Measurements from ENCODE around the gene WBP2. TPM values are rescaled to one million over a fixed set of nuclear protein-coding genes. Genes with fewer than 3 reads are reported as not detected.

Gene WBP2
- polyA plus RNA-seq, 10 donors, result 46.3 to 57.8 (median 51.4) TPM

GRCh38 chr17:75847614-75848522, 7.3 kb downstream of the WBP2 start:
- DNase-seq, result no peak

DNA sequence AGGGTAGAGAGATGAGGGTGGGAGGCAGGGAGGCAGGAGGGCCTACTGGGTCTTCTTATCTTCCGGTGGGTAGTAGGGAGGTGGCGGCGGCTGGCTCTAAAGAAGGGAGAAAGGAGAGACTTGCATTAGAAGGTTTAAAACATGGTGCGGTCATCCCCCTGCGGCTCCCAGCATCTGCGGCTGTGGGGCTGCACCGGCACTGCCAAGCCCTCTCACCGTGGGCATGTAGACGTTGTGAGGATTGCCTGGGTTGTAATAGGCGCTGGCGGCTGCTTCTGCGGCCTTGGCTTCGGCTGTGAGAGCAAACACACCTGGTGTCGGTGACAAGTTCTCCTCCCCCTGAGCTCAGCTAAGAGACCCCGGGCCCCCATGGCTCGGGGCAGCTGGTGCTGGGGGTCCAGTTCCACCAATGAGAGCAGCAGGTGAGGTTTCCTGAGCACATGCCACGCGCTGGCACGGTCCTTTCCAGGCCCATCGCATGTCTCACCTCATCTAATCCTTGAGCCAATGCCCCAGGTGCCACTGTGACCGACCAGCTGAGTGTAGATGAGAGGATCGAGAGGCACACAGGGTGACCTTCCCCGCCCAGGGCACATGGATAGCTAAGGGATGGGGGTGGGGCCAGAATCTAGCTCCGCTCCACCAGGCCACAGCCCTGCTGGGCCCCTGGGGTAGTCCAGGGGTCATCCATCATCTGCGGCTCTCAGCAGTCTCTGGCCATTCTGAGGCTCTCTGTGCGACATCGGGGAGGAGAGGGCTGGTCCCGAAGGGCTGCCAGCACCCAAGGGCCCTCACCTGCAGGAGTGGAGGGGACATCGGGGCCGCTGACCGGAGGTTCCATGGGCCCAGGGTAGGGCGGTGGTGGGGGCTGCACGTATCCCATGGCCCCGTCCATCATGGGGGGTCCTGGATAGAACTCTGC, 8.2 kb downstream of the WBP2 start:
- DNase-seq, result no peak

DNA sequence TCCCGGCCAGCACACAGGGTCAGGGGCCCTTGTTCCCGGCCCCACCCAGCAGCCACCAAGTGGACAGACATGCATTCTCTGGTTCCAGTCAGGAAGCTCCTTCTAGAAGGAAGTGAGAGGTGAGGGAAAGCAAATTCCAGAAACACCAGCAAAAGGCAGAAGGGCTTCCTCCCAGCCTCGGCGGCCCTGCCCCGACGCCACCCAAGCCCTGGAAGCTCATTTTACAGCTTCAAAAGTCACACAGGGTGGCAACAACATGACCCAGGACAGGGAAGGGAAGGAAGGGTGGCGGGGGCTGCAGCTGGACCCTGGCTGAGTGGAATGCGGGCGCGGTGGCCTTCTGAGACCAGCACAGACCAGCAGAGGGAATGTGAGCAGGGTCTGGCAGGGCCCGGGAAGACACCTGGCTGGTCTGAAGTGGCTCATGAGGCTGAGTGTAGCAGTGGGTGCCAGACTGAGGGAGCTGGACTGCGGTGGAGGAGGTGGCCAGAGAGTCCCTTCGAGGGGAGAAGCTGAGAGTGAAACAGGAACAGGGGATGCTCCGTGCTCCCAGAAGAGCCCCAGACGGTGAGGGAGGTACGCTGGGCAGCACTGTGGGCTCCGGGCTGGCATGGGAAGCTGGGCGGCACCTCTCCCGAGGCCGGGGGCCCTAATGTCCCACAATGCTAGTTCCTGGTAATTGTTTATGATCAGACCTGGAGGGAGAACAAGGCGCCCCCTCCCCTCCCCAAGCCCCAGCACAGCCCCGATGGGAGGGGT, 9.0 kb downstream of the WBP2 start:
- no peak for DNase-seq

- peak in 1 of 3 donors; percentile 67 for DNase-seq
Observed at GRCh38 chr17:75845058-75845711, 9.9 kb downstream of the WBP2 start.

DNA sequence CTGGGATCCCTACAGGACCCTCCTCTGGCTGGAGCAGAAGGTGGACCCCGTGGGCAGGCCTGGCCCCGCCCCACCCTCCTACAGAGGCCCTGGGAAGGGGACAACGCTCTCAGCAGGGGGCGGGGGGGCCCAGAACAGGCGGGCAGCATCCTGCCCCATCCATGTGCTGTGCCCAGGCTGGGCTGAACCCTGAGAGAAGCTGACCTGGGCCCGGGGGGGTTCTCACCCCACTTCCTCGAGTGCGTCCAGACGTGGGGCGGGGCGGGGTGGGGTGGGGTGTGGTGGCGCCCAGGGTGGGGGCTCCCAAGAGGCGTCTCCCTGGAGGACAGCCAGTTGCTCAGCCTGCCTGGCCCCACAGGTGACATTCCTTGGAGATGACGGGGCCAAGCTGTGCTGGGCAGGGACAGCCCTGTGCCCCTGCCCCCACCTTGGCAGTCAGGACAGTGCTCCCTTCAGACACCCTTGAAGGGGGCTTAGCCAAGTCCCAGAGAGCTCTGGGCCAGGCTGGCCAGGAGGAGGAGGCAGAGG, 10.5 kb downstream of the WBP2 start:
- no peak for DNase-seq

DNA sequence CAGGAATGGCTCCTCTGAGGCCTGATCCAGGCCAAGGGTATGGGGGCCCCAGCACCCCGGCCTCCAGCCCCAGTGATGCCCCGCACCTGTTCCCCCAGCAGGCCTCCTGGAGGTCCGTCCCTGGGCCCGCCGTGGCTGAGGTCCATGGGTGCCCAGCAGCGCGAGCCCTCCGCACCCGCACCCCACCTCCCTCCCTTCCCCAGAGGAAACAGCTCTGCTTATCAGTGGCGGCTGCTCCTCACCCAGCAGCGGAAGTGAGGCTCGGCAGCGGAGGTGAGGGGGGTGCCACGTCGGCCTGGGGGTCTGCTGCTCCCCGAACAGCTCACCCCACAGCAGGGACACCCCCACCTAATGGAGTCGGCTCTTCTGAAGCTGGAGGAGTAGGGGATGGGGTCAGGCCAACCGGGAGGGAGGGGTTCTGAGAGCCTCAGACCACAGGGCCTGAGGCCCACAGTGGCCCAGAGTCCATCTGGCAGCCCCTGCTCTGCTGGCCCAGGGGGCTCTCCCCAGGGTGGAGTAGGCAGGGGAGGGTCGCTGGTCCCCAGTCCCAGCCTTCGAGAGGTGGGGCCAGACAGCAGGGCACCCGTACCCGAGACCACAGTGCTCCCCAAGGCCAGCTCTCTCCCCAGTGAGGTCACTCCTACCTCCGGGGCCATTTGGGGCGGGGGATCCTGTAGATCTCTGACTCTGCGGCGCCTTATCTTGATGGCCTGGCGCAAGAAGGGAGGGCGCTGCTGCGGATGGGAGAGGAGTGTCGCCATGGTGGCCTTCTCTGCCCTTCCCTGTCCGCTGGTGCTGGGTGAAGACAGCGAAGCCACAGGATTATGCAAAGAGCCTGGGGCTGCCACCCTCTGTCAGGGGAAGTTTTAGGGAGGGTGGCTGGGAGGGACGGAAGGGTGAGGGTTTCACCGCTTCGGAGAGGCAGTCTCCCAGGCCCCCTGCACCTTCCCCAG, 11.3 kb downstream of the WBP2 start, which contains the start of gene UNC13D:
Gene UNC13D (minus strand): TSS at position 828 of the 953 bp plus-strand sequence. CDS start 67 bp downstream, at position 761.
- no peak for DNase-seq

- no peak for DNase-seq
Observed at GRCh38 chr17:75842963-75843576, 12.1 kb downstream of the WBP2 start.

DNA sequence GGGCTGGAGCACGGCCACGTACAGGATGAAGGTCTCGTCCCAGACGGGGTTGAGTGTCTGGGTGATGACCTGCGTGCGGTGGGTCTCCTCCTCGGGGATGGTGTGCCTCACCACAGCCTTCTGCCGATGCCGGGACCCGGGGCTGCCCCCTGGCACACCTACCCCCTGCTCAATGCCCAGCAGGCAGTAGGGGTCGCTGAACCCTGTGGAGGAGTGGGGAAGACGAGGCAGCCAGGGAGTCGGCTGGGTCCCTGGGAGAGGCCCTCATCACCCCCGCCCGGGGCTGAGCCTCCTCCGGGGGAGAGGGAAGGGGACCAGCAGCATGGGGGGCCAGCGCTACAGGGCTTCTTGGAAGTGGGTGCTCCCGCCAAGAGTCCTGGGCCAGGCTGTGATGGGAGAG, 12.7 kb downstream of the WBP2 start:
- DNase-seq, result no peak

GRCh38 chr17:75840799-75841164, 14.4 kb downstream of the WBP2 start:
- DNase-seq, result no peak

DNA sequence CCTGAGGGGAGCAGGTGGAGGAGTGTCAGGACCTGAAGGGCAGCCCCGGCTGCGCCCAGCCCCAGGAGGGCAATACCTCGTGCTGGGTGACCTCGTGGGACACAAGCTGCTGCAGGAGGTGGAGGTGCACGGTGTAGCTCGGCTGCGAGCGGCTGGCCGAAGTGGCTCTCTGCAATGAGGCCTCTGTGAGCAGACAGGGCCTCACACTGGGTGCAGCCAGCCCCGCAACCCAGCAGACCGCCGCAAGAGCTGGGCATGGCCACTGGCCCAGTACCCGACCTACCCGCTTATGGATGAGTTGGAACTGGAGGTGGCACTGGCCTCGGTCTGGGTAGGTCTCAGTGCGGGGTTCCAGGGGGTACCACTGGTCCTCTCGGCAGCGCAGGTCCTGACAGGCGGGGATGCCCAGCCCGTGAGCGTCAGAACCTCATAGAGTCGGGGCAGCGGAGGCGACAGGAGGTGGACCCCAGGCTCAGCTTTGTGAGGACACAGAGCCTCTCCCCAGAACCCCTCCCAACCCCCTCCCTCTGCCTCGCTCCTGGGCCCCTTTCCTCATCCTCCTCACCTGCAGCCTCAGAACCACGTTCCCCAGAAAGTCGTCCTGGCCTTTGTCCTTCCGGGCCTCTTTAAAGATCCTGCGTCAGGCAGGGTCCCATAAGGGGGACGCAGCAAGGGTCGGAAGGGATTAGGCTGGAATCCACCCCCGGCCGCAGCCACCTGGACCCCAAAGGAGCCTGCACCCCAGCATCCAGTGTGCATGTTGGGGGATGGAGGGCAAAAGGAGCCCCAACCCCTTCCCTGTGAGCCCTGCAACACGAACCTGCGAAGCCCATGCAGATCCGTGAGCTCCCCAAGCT, 15.0 kb downstream of the WBP2 start:
- no peak for DNase-seq

GRCh38 chr17:75838410-75838809, 16.7 kb downstream of the WBP2 start:
- no peak for DNase-seq

GRCh38 chr17:75837899-75838298, 17.2 kb downstream of the WBP2 start:
- DNase-seq, result no peak

- no peak for DNase-seq
Observed at GRCh38 chr17:75836605-75837004, 18.5 kb downstream of the WBP2 start.

- no peak for DNase-seq
Observed at GRCh38 chr17:75835654-75835987, 19.5 kb downstream of the WBP2 start.

DNA sequence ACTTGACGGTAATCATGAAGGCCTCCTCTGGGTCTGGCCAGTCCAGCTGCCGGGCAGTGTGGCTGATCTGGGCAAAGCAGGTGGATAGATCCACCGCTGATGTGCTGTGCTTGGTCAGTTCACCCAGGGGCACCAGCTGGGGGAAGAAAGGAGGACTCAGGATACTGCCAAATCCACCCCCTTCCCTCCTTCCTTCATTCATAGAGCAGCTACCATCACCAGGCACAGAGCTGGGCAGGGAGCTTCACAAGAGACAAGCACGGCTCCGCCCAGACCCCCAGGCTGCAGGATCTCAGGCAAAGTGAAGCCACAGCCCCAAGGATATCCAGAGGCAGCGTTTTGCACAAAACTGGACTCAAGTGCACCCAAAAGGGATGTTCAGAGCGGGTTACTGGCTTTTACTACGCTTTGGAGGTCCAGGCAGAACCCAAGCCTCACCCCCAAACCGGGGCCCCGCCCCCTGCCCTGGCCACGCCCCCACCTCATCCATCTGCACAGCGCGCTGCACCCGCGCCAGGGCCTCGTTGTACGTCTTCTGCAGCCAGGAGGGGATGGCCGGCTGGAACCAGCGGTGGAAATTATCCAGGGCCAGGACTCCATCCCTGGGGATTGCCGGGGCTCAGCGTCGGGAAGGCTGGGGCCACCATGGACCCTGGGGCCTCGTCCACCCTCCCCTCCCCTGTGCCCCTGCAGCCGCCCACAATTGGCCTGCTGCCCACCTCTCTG, 20.0 kb downstream of the WBP2 start:
- DNase-seq, result peak in 1 of 3 donors; percentile 73

DNA sequence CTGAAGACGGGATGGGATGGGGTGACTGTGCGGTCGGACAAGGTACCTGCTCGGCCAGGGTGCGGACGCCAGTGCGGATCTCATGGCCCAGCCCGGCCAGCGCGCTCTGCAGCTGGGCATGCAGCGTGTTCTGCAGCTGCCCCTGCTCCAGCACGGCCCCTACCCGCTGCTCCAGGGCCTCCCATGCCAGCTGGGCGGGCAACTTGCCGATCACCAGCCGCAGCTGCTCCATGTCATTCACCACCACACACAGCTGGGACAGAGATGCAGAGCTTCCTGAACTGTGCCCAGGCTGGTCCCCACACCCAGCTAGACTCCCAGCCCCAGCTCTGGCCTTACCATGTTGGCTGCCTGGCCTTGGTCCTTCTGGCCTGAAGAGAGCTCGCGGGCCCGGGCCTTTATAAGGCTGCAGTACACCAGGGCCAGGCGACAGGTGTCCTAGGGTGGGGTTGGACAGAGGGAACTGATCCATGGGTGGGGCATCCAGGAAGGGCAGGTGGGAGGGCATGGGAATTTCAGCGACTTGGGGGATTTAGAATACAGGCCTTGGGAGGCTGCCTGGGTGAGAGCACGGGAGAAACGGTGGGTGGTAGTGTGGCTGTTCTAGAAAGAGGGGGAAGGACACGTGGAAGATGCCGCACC, 20.7 kb downstream of the WBP2 start:
- peak; percentile 77 to 85 (median 77) for DNase-seq

Data from muscle of back (tissue), 11 donors.